Right forelimb (tissue), 1 donor: ENCODE measurements around the gene GUCA1A.
"Not testable (repeated sequence)": the region's sequence is repeated elsewhere in the genome, so short reads cannot be mapped to it uniquely, and the experiment has no call there.

ENCODE experiments used
- DNase-seq: peaks from one replicate; pipeline ENCODE4 v3.0.0-alpha.2; 2018

Gene GUCA1A

DNA sequence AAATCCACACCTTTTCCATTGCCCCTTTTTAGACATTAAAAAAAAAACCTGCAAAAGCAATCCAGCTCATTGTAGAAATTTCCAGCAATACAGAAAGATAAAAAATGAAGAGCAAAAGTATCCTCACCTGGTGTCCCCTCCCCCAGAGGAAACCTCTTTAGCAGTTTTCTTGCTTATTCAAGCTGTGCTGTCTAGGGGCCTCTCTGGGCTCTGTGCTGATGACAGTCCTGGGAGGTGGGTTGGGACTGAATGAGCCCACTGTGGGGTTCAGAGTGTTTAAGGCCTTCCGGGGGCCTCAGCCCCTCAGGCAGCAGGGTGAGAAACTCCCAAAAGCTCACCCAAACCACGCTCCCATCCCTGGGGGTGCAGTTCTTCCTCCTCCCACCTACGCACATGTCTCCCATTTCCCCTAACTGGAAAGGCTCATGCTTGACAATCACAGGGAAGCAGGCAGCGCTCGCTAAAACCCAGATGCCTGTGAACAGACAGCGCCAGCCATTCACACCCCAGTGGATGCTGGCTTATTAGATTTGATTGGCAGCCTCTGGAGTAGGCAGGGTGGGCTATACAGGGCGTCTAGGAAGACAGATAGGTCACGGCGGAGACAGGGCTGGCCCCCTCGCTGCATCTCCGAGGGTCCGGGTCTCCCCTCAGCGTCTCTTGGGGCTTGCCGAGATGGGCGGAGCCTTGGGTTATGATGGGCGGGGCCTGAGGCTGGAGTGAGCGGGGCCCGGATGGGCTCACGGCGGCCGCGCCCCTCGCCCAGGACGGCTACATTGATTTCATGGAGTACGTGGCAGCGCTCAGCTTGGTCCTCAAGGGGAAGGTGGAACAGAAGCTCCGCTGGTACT is 4.6 kb downstream of the GUCA1A start:
- DNase-seq, result peak; percentile 50

GRCh38 chr6:42179261-42179944 is 6.2 kb downstream of the GUCA1A start:
- no peak for DNase-seq

DNA sequence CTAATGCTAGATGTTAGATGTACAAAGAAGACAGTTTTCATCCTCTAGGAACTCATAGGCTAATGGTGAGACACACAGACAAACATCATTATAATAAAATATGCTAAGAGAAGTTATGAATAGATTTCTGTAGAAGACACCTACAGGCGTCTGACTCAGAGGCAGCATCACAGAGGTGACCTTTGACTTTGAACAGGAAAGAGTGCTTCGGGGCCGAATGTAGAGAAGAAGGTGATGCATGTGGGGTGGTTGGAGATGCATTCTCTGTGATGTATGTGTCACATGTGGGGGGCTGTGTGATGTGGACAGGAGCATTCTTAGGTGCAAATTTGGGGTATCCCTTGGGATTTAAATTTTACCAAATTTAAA is 6.8 kb downstream of the GUCA1A start:
- no peak for DNase-seq

- no peak for DNase-seq
These were observed 8.9 kb downstream of the GUCA1A start for GRCh38 chr6:42182101-42182500.

GRCh38 chr6:42184475-42184874 is 11.3 kb downstream of the GUCA1A start:
- no peak for DNase-seq

DNA sequence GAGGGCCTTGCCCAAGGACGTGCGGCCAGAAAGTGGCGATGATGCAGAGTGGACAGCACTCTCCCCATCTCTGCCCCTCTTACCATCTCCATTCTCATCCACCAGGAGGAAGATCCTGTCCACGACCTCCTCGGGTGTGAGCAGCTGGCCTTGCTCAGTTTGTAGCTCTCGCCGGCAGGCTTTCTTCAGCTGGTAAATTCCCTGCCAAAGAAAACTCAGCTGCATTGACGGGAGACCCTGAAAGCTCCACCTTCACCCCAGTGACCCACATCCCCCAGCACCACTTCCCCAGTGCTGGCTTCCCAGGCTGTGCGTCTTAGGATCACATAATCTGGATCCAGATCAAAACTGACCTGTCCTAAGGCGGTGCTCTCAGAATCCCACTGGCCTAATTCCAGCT is 12.4 kb downstream of the GUCA1A start:
- DNase-seq, result no peak

GRCh38 chr6:42188406-42188805 is 15.2 kb downstream of the GUCA1A start:
- no peak for DNase-seq

GRCh38 chr6:42190554-42191183 is 17.5 kb downstream of the GUCA1A start:
- DNase-seq, result no peak

DNA sequence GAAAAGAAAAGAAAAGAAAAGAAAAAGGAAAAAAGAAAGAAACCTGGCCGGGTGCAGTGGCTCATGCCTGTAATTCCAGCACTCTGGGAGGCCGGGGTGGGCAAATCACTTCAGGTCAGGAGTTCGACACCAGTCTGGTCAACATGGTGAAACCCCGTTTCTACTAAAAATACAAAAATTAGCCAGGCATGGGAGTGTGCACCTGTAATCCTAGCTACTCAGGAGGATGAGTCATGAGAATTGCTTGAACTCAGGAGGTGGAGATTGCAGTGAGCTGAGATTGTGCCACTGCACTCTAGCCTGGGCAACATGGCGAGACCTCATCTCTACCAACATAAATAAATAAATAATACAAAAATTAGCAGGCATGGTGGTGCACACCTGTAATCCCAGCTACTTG is 19.2 kb downstream of the GUCA1A start:
- not testable (repeated sequence) for DNase-seq

DNA sequence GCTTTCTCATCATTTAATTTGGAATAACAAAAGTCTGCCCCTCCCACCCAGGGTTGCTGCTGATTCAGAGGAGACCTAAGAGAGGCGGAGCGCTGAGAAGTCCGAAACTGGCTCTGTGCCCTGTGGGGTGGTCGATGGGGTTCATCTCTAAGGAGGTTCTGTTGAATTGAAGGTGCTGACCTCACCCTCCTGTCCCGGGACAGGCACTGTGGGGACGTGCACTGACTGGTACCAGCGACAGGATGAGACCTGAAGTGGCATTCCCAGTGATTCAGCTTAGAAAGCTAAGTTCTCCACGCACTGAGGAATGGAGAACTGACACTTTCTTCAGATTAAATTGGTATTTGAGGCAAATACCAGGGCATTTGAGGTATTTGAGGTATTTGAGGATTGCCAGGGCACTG is 20.3 kb downstream of the GUCA1A start:
- DNase-seq, result no peak

GRCh38 chr6:42194056-42194455 is 20.9 kb downstream of the GUCA1A start:
- no peak for DNase-seq

DNA sequence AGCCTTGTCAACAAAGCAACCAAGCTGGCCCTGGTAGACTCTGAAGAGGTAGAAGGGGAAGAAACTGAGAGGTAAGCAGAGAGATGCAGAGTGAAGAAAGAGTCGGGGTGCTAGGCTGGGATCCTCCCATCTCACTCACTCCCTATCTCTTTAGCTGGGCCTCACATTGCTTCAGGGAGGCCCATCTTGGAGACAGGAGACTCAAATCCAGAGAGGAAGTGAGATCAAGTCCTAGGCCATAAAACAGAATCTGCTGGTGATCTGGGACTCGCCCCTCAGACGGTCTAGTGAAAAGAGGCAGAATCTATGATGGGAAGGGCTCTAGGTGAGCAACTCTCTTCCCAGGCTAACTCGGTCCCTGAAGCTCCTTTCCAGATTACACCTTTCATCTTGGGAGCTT is 22.3 kb downstream of the GUCA1A start:
- DNase-seq, result no peak

- no peak for DNase-seq
These were observed 24.6 kb downstream of the GUCA1A start for GRCh38 chr6:42197555-42198362.

DNA sequence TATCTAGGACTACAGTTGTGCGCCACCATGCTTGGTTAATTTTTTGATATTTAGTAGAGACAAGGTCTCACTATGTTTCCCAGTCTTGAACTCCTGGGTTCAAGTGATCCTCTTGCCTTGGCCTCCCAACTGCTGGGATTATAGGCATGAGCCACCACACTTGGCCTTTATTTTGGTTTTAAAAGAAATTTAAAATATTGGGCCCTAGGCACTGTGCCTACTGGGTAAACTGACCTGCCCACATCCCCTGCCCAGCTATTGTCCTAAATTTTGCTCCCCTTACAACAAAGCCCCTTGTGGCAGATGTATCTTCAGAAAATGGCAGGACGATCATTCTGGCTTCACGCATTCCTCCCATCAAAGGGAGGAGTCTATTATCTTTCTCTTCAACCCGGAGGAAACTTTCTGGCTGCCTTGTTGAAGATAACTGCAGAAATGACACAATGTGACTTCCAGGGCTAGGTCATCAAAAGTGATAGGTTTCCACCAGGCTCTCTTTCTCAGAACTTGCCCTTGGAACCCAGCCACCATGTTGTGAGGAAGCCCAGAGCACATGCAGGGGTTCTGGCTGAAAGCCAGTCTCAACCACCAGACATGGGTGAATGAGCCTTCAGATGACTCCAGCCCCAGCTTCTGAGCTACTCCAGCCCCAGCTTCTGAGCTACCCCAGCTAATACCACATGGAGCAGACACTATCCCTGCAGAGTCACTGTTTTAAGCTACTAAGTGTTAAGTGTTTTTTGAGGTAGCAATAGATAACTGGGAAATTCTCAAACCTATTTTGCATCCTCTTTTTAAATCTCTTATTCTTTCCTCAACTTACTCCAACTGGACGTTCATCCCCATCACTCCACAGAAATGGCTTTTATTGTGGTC is 26.2 kb downstream of the GUCA1A start:
- no peak for DNase-seq

- no peak for DNase-seq
These were observed 26.9 kb downstream of the GUCA1A start for GRCh38 chr6:42200035-42200434.

GRCh38 chr6:42201382-42201781 is 28.2 kb downstream of the GUCA1A start:
- no peak for DNase-seq

- DNase-seq, result not testable (repeated sequence)
These were observed 29.2 kb downstream of the GUCA1A start for GRCh38 chr6:42202131-42202915.

DNA sequence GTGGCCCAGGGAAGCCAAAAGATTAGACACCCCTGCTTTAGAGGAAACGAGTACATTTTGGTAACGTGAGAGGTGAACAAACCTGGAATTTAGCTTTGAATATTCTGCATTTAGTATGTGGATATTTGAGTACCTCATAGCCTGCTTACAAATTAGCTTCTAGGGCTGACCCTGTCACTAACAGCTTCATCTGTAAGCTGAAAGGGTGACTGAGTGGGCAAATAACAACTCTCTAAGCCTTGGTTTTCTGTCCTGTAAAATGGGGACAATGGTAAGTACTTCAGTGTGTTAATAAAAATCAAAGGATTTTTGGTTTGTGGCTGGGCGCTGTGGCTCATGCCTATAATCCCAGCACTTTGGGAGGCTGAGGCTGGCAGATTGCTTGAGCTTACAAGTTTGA is 30.0 kb downstream of the GUCA1A start:
- DNase-seq, result no peak

DNA sequence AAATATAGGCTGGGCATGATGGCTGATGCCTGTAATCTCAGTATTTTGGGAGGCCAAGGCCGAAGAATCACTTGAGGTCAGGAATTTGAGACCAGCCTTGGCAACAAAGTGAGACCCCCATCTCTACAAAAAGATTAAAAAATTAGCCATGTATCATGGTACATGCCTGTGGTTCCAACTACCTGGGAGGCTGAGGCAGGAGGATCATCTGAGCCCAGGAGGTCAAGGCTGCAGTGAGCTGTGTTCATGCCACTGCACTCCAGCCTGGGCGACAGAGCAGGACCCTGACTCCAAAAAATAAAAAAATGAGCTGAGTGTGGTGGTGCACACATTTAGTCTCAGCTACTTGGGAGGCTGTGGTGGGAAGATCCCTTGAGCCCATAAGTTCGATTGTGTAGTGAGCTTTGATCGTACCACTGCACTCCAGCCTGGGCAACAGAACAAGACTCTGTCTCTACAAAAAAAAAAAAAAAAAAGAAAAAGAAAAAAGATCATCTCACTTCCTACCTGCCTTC is 31.7 kb downstream of the GUCA1A start:
- no peak for DNase-seq

DNA sequence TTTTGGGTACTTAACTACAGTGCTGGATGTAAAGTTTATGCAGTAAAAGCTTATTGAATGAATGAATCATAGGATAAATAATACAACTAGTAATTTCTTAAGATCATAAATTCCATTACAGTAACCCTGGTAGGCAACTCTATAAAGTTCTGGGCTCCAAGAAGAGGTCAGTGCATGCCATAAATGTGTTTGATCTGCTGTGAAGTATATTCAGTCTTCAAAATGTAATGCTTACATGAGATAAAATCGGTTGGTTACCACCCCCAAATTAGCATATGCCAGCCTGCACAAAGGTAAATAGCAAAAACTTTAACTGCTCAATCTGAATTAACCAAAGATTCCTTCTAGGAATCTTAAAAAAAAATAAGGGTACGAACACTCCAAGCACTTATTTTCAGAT is 34.4 kb downstream of the GUCA1A start:
- DNase-seq, result not testable (repeated sequence)

DNA sequence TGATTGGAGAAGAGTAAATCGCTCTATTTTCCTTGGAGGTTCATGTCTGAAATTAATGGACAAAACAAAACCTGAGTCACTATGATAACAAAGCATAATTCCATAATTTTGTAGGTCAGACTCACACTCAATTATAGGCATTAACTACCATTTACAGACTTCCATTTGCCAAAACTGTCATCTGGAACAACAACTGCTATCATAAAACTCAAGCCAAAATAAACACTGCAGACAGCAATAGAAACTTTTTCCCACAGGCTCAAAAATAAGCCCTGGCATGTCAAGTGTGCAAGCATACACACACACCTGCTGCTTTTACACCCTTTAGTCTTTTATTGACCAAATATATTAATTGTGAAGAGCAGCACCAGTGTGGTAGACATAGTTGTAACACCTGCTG is 37.4 kb downstream of the GUCA1A start:
- DNase-seq, result no peak
